HTR-8/SVneo (cell line): Measurements from ENCODE around the gene CCL13.
A peak's percentile ranks its signal among the peaks of the same experiment; 100 is the strongest.

Source experiments
- DNase-seq: peaks from one replicate; pipeline ENCODE4 v3.0.0; 2011; ENCODE audit warnings: low spot score, mixed read lengths; ENCODE audit not compliant: insufficient read length
- FAIRE-seq: peaks from 2 replicates; lab custom pipeline; 2011; peaks lifted over from hg19 to GRCh38; lab: Jason Lieb, UNC

CCL13 gene

DNA sequence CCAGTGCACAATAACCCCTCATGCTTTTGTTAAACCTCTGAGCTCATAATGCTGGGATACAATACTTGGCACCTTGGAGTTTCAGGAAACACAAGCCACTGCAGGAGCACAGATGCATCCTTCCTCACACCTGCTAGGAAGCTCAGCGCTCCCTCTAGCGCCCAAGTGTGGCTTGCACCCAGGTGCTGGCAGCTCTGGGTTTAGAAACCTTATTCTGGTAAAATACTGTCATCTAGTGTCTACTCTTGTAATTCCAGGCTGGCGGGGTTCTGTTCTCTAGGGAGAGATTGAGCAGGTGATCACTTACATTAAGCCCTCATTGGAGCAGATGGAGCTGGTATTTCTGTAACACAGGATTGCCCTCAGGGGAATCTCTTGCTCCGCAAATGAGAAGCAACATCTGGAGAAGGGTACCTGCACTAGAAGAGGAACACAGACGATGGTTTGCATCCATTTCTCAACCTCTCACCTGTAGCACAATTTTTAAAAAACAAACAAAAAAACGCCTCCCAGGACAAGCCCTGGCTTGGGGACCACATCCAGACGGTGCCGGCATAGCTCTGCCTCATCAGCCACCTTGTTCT lies 5.3 kb downstream of the CCL13 start:
- FAIRE-seq (no peak), DNase-seq (peak; percentile 59)

DNA sequence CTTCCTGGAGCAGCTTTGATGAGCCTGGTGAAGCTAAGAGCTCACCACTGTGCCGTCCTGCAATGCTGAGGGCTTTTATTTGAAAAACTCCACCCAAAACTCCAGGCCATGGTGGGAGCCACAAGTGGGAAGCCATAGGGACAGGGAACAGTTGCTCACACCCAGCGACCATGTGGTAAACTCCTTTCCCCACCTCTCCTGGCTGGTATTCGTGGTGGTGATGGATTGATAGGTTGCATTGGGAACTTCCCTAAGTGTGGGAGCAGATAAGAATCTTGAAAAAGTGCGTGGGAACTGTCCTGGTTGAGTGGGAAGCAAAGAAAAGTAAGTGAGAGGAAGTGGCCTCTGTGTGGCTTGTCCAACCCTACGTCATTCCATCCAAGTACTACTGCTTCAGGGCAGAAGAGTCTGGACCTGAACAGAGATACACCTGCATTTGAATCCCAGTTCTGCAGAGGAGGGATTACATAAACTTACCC lies 6.9 kb downstream of the CCL13 start, which contains the start of gene CCL1:
CCL1 (minus strand) TSS at position 51 of the 479 bp plus-strand sequence. CDS start 72 bp downstream, outside the sequence.
- DNase-seq (no peak), FAIRE-seq (no peak)

DNA sequence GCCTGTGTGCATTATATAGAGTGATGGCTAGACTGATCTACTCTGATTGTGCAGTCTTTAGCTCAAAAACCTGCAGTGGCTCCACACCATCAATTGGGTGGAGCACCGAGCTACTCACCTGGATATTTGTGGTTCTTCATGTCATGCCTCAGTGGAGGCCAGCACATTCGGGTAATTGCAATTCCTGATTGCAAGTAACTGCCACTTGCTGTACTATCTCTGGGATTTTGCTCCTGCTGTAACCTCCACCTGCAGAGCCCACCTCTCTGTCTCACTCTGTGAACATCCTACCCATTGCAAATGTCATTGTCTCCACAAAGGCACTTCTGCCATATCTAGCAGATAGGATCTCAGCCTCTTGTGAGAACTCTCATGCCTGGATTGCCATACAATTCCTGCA lies 8.5 kb downstream of the CCL13 start:
- FAIRE-seq (no peak), DNase-seq (no peak)

DNA sequence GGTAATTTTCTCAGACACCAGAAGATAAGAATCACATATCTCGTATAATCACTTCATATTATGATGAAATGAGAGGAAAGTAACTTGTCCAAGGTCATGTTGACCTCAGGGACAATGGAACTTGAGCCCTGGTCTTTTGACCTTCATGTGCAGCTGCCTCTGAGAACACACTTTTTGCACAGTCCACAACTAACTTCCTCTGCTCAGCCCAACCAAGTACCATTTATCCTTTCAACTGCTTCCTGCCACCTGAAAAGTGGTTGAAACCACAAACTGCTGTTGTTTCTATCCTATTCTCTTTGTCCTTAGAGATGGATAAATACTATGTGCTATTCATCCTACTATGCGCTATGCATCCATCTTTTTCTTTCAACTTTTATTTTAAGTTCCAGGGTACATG lies 9.1 kb downstream of the CCL13 start:
- no peak for DNase-seq
- FAIRE-seq = no peak

DNA sequence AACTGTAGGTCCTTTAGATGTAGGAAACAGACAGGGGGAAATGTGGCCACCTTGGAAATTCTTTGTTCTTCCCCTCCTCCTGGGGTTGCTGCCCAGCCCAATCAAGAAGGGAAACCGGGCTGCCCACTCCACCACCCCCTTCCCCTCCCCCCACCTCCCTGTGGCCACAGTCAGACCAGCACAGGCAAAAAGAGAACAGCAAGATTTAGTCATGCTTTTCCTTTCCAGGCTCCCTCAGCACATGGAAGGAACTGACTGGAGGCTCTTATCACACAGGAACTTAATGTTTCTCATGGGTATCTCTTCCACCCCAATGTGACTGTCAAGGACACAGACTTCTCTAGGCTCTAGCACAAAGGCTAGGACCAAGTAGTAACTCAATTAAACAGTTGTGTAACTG lies 9.7 kb downstream of the CCL13 start:
- no peak for DNase-seq
- FAIRE-seq = no peak

DNA sequence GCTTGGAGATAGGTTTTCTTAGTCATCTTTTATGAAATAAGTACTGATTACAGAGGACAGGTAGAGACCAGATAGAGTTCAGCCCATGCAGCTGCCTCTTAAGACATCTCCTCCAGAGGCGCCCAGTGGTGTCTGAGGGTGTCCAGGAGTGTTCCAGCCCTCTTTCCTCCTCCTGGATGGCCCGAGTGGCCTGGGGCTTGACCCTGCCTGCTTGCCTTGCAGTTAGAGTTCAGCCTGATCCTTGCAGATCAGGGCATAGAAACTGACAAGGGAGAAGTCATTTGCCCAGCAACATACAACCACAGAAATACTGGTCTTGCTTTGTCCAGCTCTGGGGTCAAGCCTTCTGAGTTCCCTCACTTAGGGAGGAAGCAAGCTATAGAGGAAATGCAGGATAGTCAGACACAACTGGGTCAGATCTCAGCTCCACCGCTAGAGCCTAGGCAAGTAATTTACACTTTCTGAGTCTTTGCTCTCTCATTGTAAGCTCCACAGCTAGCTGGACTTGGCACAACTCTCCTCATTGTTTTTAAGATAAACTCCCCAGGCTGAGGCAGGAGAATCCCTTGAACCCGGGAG lies 10.3 kb downstream of the CCL13 start:
- FAIRE-seq (no peak), DNase-seq (no peak)

DNA sequence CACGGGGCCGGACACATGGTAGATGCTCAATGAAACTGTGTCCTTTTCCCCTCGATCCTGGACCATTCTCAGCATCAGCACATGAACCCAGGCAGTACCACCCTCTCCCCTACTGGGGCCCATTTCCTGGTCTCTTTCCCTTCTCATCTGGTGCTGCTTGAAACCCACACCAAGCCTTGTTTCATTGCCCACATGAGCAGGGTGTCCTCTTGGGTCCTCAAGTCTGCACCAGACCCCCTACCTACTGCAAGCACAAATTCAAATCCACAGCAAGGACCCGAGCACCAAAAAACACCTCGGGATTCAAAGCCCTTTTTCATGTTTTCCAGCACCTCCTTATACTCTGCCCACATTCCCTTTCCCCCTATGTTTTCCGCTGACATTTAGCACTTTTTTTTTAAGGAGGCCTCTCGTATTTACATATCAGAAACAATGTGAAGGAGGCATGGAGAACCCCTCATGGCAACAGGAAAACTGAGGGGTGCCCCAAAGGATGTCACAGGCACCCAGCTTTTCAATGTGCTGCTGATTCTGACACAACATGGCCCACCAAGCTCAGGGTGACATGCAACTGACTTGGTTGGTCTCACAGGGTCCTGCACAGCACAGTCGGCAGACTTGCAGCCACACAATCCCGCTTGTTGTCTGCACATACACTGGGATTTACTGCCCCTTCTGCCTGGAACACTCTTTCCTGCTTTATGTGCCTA lies 11.4 kb downstream of the CCL13 start:
- no peak for FAIRE-seq
- no peak for DNase-seq

DNA sequence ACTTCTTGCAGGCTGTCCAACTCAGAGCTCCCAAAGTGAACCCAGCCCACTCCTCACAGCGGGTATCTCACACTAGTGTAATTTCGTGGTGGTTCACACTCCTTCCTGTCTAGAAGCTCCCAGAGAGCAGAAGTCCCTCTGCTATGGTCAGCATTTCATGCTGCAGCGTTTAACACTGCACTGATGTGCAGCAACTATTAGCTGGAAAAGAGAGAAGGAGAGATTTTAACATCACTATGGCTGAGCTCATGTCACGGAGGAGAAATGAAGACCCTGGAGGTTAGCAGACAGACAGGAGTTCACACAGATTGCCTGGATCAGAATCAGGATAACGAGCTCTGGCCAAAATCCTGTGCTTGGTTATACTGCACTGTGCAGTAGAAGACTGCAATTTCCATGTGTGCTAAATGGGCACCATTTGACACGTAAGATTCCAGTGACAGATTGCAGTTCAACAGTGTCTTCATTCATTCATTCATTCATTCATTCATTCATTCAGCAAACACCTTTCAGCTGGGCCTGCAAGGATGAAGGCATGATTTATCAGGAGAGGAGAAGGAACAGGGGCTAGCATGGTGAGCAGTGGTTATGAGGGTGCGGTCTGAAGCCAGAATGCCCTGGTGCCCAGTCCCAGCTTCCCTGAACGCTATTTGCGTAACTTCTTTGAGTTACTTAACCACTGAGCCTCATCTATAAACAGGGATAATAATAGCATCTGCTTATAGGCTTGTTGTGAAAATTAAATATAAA lies 12.1 kb downstream of the CCL13 start:
- FAIRE-seq (no peak), DNase-seq (no peak)

DNA sequence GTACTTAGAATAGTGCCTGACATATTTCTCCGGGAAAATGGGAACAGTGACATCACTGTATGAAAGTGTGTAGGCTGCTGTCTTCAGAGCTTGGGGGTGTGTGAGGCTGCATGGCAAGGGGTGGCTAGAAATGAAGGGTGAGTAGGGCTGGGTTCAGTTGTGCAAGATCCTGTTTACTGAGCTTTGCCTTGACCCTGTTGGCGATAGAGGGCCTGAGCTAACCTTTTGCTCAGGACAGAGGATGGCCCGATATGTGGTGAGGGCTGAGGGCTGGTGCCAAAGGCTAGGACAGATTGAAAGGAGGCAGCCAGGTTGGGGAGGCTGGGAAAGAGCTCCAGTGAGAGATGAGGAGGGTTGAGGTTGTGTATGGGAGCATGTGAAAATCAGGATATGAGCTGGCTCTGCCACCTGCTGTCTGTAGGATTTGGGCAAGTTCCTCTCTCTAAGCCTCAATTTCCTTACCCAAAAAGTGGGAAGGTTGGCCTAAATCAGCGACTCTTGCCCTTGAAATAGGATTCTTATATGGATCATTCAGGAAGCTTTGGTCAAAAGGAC lies 12.7 kb downstream of the CCL13 start:
- DNase-seq (no peak), FAIRE-seq (no peak)

DNA sequence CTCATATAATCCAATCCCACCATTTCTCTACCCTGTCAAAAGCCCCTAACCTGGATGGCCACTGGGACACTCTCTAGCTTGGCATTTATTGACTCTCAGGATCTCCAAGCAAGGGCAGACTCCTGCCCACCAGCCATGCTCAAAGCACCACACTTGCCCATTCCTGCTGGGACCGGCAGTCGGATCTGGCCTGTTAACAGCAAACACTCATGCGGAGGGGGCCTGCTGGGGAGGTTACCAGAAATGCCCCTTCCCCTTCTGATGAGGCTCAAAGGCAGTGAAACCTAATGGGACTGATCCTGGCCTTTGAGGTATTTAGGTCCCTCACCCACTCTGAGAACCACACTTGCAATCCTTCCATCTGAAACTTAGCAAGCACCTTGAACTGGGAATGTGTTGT lies 13.3 kb downstream of the CCL13 start:
- no peak for FAIRE-seq

DNA sequence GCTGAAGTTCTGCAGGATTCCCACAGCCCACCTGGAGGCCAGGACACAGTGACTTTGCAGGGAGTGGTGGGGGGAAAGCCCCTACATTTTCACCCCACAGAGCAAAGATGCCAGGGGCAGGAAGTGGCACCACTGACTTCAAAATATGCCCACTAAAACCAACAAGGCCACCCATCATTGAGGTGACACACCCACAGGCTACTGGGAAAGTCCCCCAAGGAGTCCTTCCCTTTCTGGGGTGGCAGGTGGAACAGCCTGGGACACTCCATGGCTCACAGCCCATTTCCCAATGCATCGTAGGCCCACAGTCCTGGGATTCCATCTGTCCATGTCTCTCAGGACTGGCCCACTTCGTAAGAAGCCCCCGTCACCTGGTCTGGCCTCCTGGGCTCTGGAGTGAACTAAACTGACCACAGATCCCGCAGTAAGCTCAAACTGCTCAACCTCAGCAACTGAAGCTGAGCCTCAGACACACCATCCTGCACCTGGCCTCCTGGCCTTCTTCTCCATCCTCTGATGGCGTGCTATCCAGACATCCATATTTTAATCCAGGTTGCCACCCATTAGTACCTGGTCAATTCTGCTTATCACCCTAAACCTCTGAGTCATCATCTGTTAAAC lies 14.2 kb downstream of the CCL13 start:
- no peak for DNase-seq
- no peak for FAIRE-seq

More for the DNA sequence above, 13.3 kb downstream of the CCL13 start:
- no peak for DNase-seq

DNA sequence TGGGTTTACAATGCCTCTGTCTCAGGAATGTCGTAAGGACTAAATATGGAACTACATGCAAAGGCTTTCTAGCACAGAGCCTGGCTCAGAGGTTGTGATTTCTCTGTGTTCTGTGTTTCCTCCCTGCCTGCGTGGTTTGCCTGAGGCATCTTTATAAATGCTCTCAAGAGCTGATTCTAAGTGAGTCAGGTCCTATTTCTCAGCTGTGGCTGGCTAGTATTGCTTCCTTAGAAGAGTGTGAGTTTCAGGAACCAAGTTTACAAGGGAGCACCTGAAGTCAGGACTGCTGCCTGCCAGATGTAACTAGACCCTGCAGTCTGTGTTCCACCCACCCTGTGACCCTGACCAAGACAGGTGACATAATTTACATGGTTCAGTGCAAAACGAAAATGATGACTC lies 14.7 kb downstream of the CCL13 start:
- FAIRE-seq (no peak), DNase-seq (no peak)

DNA sequence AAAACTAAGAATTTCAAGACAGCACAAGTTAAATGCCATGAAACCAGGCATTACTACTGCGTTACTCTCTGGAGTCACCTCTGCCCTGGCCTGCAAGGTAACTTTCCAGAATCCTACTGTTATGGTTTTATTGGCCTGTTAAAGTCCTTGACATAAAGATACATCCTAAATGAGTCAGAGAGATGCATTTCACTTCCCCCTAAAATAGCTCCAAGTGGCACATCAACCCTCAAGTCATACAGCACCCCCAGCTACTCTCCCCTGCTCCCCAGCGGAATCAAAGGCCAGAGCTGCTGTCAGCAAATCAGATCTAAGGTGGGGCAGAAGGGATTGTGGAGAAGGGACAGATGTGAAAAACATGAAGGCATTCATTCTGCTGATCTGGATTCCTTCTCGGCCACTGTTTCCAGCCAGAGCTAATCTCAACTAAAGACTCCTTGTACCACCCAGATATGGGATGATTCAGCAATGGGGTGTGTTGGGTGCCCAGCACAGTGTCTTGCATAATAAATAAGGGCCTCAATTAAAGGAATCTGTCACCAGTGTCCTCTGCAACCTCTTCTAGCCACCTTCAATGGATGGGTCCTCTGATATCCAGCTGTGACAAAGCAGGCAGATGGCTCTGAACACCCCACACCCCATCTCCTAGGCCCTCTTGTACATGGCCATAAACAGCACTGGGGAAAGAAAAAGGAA lies 15.3 kb downstream of the CCL13 start:
- FAIRE-seq (no peak), DNase-seq (no peak)

DNA sequence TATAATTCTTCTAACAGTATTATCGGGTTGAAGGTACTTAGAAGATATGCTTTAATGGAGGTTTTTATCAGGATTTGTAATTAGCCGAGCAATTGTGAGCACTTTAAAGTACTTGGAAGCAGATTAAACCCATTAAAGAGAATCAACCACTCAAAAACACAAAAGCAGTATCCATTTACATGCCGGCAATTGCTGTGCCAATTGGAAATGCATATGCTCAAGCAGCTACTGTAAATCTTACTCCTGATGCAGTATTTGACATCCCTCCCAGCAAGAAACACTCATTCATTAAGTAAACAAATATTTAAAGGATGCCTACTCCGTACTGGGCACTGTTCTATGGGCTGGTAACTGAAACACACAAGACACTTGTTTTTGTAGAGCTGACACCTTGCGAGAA lies 18.2 kb downstream of the CCL13 start:
- FAIRE-seq (no peak), DNase-seq (no peak)

DNA sequence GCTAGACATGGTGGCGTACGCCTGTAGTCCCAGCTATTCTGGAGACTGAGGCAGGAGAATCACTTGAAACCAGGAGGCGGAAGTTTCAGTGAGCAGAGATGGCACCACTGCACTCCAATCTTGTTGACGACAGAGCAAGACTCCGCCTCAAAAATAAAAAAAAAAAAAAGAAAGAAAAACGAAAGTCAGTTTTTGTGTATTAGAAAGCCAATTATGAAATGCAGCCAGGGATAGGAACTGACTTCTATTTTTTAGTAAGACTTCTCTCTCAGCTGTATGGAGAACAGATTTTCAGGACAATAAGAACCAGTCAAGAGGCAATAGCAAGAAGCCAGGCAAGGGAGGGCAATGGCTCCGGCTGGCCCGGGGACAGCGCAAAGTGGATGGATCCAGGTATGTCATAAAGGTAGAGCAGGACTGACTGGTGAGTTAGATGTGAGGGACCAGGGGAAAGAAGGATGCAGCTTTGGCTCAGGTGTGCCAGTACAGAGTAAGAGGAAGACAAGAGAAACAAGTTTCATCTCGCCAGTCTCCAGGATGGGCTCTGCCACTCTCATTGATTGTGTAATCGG lies 19.2 kb downstream of the CCL13 start:
- DNase-seq (no peak), FAIRE-seq (no peak)

DNA sequence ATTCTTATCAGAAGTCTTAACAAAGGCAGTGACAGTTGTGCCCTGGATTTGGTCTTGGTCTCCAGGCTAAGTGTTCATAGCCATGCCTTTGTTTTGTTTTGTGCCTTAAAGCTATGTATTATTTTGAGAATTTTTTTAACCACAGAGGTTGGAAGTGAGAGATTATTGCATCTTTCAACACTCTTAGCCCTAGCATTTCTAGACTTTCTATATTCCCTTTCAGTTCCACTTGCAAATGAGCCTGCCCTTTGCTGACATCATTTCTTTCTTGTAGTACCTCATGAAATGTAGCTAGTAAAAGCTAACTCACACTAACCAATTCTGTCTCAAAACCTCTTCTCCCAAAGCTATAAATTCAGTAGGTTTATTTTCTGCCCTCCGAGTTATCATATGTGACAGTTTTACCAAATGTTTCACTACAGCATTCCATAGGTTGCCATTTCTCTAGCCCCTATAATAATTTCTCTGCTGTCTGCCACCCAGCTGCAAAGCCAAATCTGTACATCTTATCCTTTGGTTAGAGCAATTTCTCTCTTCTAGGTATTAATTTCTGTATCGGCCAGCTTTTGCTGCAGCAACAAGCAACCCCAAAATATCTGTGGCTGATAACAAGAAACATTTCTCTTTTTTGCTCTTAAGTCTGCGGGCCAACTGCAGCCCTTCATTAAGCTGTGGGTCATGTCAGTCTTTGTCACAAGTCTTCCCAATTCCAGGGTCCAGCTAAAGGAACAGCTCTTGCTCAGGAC lies 21.0 kb downstream of the CCL13 start:
- FAIRE-seq = no peak
- DNase-seq = no peak

DNA sequence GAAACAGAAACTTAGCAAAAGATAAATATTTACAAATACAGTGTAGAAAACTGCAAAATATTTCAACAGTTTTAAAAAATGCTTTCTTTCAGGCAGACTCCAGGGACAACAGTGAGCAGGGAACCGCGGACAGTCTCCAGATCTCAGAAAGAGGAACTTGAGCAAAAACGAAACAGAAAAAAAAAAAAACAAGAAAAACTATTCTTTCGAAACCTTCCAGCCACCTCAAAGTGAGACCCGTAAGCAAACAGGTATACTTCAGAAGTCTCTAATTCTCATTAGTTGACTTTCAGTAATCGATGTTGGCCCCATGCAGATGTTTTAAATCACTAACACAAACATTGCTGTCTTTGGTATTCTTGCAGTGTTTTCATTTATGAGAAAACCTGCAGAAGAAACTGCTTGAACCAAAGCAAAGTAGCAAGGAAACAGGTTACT lies 22.4 kb downstream of the CCL13 start:
- FAIRE-seq = no peak
- DNase-seq = no peak

DNA sequence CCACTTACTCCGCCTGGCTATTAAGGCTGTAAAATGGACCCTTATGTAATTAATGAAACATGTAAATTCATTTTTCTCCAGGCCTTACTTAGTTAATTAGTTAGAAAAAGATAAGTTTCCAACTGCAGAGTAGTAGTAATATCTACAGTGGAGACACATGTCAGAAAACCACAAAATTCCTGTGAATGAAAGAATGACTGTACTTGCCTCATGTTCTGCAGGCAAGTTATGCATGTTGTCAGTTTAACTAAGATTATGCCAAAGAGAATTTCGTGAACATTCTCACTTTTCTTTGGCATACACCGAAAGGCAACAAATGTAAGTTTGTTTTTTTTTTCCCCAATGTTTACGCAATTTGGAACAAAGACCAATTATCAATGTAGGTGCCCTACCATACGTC lies 23.6 kb downstream of the CCL13 start:
- no peak for FAIRE-seq
- no peak for DNase-seq
